H1 (cell line): ENCODE results near the gene PGM2L1. TPM values are rescaled to one million over a fixed set of nuclear protein-coding genes. Genes with fewer than 3 reads are reported as not detected.

ENCODE experiments used
- CHD7 ChIP-seq: fragments of 300-600 bp; sonication (generic); IDR thresholded peaks from 2 replicates; pipeline ENCODE4 v1.7.1; 2012; ENCODE audit warnings: low read length, moderate library complexity, mild to moderate bottlenecking, inconsistent platforms; ENCODE audit not compliant: insufficient replicate concordance
- HDAC6 ChIP-seq: IDR thresholded peaks from one replicate; pipeline ENCODE4 v1.7.1; 2012; ENCODE audit warnings: low read depth, mild to moderate bottlenecking, inconsistent platforms, low read length, moderate library complexity
- SP1 ChIP-seq: IDR thresholded peaks from 2 replicates; pipeline ENCODE4 v1.6.1; 2011; ENCODE audit warnings: low read depth, low read length
- SRF ChIP-seq: IDR thresholded peaks from 2 replicates; pipeline ENCODE4 v1.6.1; 2011; ENCODE audit warnings: mild to moderate bottlenecking, low read depth, low read length, moderate library complexity
- polyA plus RNA-seq, 7 experiments: library from polyadenylated mRNA; depleted of rRNA in 3 of 7; stranded (reverse) in 5 of 7; unstranded in 2 of 7; fragments of >200 nt in 5 of 7; fragments of 200-250 nt in 2 of 7; gene quantifications; 1 replicate in 5 of 7; 2 replicates in 1 of 7; 4 replicates in 1 of 7; pipeline versions ENCODE4 v1.2.1 to v1.2.3, GENCODE V29; 2011 to 2013; ENCODE audit warnings: missing spikeins in 2 of 7, mixed read lengths in 2 of 7
- total RNA-seq: library from RNA; stranded (reverse); fragmentation: NEBNext Ultra II Directional; extraction: Animal tissue kit (Norgen Biotek cat#: 25700); gene quantifications from 2 replicates; pipeline ENCODE4 v1.2.1, GENCODE V29; 2021

Gene PGM2L1
- total and polyA plus RNA-seq, 2 of the 8 experiments (the other 6 are each of a cell fraction or from before 2014, with no cell fraction given): 5.0 to 42.7 TPM

- TF ChIP-seq SP1: no peak
- no peak for TF ChIP-seq HDAC6
- no peak for TF ChIP-seq CHD7
- no peak for TF ChIP-seq SRF
- TF ChIP-seq, all 59 proteins: peak for 0
Measured at GRCh38 chr11:74357449-74357848, 40.8 kb downstream of the PGM2L1 start (continued).
